ENCODE measurements around the gene SCGB1C1.
"Not testable (repeated sequence)": the region's sequence is repeated elsewhere in the genome, so short reads cannot be mapped to it uniquely, and the experiment has no call there.

SCGB1C1 gene

DNA sequence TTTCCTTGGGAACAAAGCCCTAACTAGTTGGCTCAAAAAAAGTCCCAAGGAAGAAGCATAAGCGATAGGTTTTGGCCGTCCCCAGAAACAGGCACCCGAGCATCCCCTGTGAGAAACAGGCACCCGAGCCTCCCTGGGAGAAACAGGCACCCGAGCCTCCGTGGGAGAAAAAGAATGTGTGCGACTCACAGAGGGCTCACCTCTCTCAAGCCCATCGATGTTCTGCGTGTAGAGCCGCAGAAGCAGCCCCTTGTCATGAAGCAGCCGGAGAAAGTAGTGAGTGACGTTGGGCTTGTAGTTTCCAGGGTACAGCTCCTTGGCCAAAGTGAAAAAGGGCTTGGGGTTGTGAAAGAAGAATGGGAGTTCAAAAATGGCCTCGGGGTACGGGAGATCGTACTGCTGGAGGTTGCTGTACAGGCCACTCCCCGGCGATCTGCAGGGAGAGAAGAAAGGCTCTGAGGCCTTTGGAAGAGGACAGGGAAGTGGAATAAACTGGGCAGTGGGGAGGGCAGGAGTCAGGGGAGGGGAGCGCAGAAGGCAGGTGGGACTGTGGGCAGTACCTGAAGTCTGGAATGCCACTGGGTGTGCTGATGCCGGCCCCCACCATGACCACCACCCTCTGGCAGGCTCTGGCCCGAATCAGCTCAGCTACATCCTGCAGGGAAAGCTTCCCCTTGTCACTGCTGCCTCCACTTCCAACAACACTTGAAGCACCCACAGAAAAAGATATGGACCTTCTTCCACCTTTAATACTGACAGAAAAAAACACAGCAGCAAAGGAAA is 40.1 kb downstream of the SCGB1C1 start:
- intact Hi-C loops (cut with DNase I): no loop called here

DNA sequence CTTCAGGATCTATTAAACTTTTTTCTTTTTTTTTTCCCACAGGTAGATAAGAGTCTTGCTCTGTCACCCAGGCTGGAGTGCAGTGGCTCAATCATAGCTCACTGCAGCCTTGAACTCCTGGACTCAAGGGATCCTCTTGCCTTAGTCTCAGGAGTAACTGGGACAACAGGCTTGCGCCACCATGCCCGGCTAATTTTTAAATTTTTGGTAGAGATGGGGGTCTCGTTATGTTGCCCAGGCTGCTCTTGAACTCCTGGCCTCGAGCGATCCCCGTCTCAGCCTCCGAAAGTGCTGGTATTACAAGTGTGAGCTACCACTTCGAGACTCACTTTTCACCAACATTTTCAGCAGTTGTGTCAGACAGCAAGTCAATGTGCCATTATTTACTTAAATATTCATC is 42.3 kb downstream of the SCGB1C1 start:
- intact Hi-C loops (cut with DNase I): no loop called here
- DNase-seq: no peak

More for the DNA sequence above, 40.1 kb downstream of the SCGB1C1 start:
- no peak for DNase-seq

DNA sequence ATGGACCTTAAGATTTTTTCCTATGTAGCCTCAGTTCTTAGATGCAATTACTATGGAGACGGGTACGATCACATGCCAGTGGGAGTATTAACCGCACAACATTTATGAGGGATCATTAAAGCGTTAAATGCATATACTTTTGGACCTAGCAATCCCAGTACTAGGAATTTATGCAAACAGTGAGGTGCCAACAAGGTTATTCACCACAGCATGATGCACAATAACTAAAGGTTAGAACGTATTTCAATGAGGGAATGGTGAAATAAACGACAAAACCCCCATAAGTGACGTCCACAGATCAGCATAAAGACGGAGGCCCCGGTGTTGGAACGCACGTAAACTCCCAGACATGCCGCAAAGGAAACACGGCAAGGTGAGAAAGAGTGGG is 42.7 kb downstream of the SCGB1C1 start:
- peak in 3 of 42 donors; percentile 16 to 46 (median 23) for DNase-seq
- intact Hi-C loops (cut with DNase I): no loop called here

DNA sequence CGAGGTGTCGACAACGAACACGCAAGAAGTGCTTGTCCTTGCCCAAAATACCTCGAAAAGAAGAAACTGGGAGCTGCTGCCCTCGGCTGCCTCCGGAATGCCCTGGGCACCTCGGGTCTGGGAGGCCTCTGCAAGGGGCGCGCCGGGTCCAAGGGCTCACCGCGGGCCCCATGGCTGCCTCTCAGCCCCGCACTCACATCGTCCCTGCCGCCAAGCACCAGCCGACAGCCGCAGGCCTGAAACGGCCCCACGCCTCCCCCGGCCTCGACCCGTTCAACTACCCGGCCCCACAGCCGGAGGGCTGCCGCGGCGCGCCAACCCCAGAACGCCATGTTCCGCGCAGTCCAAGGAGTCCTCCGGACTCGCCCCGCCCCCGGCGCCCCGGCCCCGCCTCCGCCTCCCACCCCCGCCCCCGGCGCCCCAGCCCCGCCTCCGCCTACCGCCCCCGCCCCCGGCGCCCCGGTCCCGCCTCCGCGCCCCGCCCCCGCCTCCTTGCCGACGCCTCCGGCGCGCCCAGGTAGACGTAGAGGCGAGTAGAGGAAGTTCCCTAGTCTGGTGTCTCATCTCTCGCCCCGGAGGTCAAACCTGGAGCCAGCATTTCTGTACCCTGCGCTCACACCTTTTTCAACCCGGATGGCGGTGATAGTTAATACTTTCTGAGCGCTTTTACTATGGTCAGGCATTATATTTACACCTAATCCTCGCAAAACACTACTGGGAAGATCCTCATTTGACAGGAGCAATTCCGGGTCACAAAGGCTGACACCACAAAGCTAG is 43.3 kb downstream of the SCGB1C1 start, which contains the start of gene SIRT3:
Gene SIRT3, minus strand, starts transcription at position 346 of the 777 bp plus-strand sequence. Its CDS starts 14 bp downstream, at position 332.
- DNase-seq: peak; percentile 21 to 87 (median 72)

DNA sequence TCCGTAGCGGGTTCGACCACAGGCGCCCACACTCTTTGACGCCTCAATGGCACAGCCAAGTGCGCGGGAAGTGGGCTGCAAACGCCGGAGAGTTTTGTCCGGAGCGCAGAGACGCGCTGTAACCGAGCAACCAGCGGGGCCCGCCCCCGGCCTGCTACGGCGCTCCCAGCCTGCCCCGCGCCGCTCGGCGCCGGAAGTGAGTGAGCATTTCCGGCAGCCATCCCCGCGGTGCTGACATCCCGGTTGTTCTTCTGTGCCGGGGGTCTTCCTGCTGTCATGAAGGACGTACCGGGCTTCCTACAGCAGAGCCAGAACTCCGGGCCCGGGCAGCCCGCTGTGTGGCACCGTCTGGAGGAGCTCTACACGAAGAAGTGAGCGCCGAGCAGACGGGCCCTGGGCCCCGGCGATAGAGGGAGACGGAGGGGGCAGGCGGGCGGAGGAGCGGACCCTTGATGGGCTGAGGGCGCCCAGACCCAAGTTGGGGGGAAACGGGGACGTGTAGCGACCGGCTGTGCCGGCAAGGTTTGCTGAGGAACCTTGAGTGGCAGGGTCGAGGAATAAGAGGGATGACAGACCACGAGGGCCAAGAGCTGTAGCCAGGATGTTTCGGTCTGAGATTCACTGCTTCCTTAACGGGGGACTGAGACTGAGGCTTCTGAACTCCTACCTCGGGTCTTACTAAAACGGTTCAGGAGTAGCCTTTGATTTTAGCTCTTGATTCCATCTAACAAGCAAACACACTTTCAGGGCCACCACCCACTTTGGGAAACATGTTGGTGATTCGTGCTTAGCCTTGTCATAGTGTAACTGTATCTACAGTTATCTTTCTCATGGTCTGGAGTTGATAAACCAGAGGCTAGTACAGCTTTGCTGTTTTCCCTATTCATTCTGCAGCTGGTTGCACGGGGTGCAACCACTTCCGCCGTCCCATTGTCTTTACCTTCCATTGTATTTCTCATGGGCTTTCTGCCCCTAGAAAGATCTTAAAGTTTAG is 44.2 kb downstream of the SCGB1C1 start, which contains the start of gene PSMD13:
Gene PSMD13, plus strand, starts transcription at position 203 of the 994 bp plus-strand sequence. Its CDS starts 74 bp downstream, at position 277.
- DNase-seq: peak; percentile 65 to 95 (median 88)
- intact Hi-C loops (cut with DNase I): loop anchor here (1.0 kb wide), 1 partner anchor 30 kb away; the partner anchor contains the start of genes BET1L and RIC8A

More for the DNA sequence above, 43.3 kb downstream of the SCGB1C1 start, which contains the start of gene SIRT3:
- intact Hi-C loops (cut with DNase I): loop anchor here (1.0 kb wide), 1 partner anchor 29 kb away; the partner anchor contains the start of genes BET1L and RIC8A

DNA sequence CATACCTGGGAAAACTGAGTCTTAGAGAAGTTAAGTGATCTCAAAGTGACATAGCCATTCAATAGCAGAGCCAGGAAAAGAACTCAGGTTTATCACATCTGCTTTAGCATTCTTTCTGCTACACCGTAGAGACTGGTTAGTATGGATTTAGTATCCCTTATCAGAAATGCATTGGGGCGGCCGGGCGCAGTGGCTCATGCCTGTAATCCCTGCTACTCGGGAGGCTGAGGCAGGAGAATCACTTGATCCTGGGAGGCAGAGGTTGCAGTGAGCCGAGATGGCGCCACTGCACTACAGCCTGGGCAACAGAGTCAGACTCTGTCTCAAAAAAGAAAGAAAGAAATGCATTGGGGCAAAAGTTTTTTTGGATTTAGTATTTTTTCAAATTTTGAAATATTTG is 45.5 kb downstream of the SCGB1C1 start:
- intact Hi-C loops (cut with DNase I): not testable (repeated sequence)
- DNase-seq: peak in 1 of 42 donors; percentile 25

DNA sequence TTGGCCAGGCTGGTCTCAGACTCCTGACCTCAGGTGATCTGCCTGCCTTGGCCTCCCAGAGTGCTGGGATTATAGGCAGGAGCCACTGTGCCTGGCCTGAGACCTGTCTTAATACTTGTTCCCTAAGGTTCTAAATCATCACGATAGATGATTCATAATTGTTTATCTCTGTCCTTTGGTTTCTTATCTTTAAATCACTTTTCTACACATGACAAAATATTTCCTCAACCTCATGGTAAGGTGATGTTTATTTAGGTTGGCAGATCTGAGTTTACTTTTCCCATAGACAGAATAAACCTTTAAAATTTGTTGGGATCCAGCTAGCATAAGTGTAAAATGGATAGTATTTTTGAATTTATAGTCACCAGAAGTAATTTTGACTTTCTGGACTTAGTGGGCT is 47.4 kb downstream of the SCGB1C1 start:
- no peak for DNase-seq
- intact Hi-C loops (cut with DNase I): no loop called here

DNA sequence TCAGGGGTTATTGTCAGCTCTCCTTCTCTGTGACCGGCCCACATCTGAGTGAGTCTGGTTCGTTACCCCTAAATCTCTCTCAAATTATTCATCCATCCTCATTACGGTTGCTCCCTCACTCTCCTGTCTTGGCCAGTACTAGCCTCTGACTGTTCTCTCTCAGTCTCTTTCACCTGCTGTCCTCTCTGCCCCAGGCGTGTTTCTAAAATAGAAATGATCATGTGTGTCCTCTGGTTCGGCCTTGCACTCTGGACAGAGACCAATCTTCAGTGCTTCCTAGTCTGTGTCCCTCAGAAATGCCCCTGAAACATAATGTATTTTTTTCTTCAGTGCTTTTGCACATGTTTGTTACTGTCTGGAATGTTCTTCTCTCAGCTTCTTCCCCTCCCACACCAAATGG is 48.8 kb downstream of the SCGB1C1 start:
- DNase-seq: no peak
- intact Hi-C loops (cut with DNase I): no loop called here

Measured in head of caudate nucleus (tissue), 42 donors.